ENCODE data around the gene LAMA3. TPM values are rescaled to one million over a fixed set of nuclear protein-coding genes. Genes with fewer than 3 reads are reported as not detected.

Gene LAMA3
- total RNA-seq, 2 donors from 2014 or later: 0.11 to 0.24 TPM

DNA sequence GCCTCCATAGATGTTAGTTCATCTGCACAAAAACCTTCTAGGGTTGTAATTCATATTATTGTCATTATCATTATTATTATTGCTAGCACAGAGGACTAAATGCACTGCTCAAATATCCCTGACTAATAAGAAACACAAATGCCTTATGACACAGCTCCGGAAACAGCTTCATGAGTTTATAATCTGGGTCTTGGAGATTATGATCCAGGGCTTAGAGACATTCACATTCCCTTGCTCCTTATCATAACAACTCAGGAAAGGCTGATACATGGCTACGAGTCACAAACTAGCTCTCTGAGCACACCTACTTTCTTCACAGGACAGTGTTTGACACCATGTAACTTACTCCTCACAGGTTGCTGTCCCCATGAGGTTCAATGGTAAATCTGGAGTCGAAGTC lies 223.1 kb downstream of the LAMA3 start:
- Mint-ChIP-seq H3K27ac (no peak overlapping the region), H3K4me3 (no peak overlapping the region), H3K9me3 (no peaks in the 10 kb centered on the region), H3K27me3 (no peaks in the 10 kb centered on the region), H3K4me1 (no peaks in the 10 kb centered on the region), H3K36me3 (ENCODE audit: low read depth) (no peaks in the 10 kb centered on the region)
- no peak for ATAC-seq (replicated peaks)

DNA sequence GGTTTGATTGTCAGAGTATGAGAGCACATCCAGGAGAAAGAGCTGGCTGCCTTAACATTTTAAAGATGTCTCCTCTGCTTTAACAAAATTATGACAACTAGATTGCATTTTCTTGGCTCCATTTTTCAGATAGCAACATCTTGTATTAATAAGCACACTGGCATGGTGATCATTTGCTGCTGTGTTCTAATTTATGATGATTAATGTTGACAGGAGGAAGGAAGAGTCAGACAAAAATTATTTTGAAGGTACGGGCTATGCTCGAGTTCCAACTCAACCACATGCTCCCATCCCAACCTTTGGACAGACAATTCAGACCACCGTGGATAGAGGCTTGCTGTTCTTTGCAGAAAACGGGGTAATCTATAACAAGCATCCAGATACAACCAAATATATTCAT lies 227.1 kb downstream of the LAMA3 start:
- Mint-ChIP-seq H3K4me3 (no peak overlapping the region), H3K27ac (no peak overlapping the region), H3K27me3 (no peaks in the 10 kb centered on the region), H3K9me3 (no peaks in the 10 kb centered on the region), H3K4me1 (peaks cover 13% of the 10 kb centered on the region), H3K36me3 (ENCODE audit: low read depth) (no peaks in the 10 kb centered on the region)
- no peak for ATAC-seq (replicated peaks)

DNA sequence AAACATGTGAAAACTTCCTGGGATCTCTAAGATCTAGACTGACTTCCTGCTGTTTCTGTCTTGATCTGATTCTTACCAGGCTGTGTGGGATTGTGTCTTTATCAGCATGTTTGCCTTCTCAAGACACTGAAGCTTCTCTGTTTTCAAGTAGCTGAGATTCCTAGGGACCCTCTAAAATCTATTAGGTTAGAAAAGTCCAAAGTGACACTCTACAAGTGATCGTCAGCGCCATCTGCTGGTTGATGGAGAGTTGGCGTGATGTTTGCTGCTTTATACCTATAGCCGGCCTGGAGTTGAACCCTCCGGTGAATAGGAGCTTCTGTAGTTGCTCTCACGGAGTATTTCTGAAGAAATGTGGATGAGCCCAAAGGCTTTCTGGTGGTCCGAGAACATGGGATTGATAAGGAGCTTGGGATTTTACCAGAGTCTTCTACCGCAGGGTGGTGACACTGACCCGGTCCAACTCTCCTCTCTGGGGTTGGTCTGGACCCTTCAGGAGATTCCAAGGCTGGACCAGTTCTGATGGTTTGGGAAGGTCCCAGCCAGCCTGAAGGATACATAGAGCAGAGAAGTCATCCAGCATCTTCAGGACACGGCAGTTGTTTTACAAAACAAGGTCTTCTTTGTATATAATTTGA lies 229.3 kb downstream of the LAMA3 start:
- H3K27ac Mint-ChIP-seq: no peak overlapping the region
- no peaks in the 10 kb centered on the region for H3K27me3 Mint-ChIP-seq
- peaks cover 22% of the 10 kb centered on the region for H3K4me1 Mint-ChIP-seq
- H3K9me3 Mint-ChIP-seq: no peaks in the 10 kb centered on the region
- no peaks in the 10 kb centered on the region for H3K36me3 Mint-ChIP-seq (ENCODE audit: low read depth)
- H3K4me3 Mint-ChIP-seq: no peak overlapping the region
- peak; percentile 73 for ATAC-seq (replicated peaks)

DNA sequence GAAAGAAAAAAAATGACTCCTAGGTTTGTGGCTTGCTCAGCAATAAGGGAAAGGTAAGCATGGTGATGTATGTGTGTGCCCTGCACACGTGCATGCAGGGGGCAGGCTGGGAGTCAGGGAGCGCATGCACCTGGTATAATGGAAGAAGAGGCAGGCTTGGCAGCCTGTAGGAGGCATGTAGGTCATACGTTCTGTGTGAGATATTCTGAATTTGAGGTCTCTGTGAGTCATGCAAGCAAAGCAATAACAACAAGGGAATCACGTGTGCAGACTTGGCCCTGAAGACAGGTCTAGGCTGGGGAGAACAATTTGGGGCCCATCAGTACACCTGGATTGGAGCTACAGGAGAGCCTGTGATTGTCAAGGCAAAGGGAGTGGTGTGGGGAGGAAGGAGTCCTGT lies 230.8 kb downstream of the LAMA3 start:
- Mint-ChIP-seq H3K27me3 (no peaks in the 10 kb centered on the region), H3K9me3 (no peaks in the 10 kb centered on the region), H3K4me1 (peaks cover 22% of the 10 kb centered on the region), H3K36me3 (ENCODE audit: low read depth) (no peaks in the 10 kb centered on the region), H3K27ac (no peak overlapping the region), H3K4me3 (no peak overlapping the region)
- ATAC-seq (replicated peaks): peak; percentile 86

DNA sequence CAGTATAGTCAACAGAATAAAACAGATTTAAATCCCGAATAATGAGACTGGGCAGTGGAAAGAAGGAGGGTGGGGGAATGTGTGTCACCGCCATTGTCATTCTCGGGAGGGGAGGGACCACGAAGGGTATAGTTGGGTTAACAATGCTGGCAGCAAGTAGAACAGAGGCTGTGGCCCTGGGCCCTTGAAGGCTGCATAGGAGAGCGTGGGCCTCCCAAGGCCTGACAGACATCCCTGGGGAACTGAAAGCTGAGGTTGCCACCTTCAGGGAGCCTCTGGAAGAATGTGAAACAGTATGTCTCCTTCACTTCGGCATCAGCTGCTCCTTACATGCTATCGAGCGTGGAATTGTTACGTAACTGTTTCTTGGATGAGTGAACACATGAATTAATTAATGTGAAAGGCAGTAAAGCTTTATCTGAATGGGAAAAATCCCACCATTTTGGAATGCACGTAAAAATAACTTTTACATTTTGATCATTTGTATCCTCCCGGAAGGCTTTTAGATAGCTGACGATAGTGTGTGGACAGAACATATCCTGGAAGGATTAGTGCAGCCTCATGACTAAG lies 232.5 kb downstream of the LAMA3 start:
- Mint-ChIP-seq H3K27ac (no peak overlapping the region), H3K9me3 (no peaks in the 10 kb centered on the region), H3K36me3 (ENCODE audit: low read depth) (no peaks in the 10 kb centered on the region), H3K4me3 (no peak overlapping the region), H3K27me3 (no peaks in the 10 kb centered on the region), H3K4me1 (peaks cover 22% of the 10 kb centered on the region)
- no peak for ATAC-seq (replicated peaks)

DNA sequence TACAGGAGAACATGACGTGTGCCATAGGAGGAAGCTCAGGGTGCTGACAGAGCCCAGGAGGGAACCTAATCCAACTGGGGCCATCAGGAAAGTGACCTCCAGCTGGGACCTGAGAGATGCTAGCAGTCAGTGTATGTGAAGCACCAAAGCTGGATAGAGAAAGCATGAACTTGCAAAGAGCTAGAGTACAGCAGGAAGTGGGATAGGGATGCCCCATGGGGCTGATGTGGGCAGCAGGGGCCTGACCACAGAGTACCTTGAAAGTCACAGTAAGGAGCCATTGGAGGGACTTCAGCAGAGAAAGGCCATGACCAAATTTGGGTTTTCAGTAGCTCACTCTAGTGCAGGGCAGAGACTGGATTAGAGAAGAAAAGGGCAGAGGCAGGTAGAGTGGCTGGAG lies 233.7 kb downstream of the LAMA3 start:
- Mint-ChIP-seq H3K9me3 (no peaks in the 10 kb centered on the region), H3K36me3 (ENCODE audit: low read depth) (no peaks in the 10 kb centered on the region), H3K4me3 (no peak overlapping the region), H3K27ac (no peak overlapping the region), H3K27me3 (no peaks in the 10 kb centered on the region), H3K4me1 (peaks cover 22% of the 10 kb centered on the region)
- ATAC-seq (replicated peaks): peak; percentile 56

DNA sequence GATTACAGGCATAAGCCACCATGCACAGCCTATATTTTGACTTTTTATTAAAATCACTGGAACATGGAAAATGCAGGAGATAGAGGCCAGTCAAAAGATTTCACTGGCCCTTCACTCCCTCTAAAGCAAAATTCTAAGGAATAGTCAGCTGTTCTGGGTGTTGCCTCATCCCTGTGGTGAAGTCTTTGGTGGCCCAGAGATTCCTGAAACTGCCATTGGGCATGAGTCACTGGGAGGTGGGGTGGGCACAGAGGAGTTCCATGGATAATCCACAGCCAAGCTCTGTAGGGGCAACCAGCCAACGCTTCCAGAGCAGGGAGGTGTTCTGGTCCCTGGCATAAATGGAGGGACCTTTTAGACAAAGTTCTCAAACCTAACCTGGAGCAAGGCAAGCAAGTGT lies 235.6 kb downstream of the LAMA3 start:
- no peak overlapping the region for H3K4me3 Mint-ChIP-seq

DNA sequence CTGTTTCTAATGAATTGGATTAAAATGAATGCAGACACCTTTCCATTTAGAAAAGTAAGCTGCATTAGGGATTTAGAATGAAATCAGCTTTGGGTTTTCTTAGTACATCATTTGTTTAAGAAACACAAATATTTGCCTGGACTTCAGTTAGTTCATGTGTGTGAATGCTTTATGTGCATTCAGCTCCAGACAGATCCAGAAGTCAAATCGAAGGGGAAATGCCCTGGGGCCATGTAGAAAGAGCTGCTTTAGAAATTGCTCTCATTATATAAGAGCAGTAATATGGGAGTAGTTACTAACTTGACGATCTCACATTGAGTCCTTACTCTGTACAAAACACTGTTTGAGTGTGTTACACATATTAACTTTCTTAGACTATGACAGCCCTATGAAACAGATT lies 237.3 kb downstream of the LAMA3 start:
- Mint-ChIP-seq H3K9me3 (no peaks in the 10 kb centered on the region), H3K4me1 (peaks cover 19% of the 10 kb centered on the region), H3K27ac (no peak overlapping the region), H3K4me3 (no peak overlapping the region), H3K36me3 (ENCODE audit: low read depth) (no peaks in the 10 kb centered on the region), H3K27me3 (no peaks in the 10 kb centered on the region)
- no peak for ATAC-seq (replicated peaks)

More for the DNA sequence above, 235.6 kb downstream of the LAMA3 start:
- Mint-ChIP-seq H3K36me3 (ENCODE audit: low read depth) (no peaks in the 10 kb centered on the region), H3K27me3 (no peaks in the 10 kb centered on the region), H3K9me3 (no peaks in the 10 kb centered on the region), H3K27ac (no peak overlapping the region), H3K4me1 (peaks cover 21% of the 10 kb centered on the region)
- ATAC-seq (replicated peaks): no peak

DNA sequence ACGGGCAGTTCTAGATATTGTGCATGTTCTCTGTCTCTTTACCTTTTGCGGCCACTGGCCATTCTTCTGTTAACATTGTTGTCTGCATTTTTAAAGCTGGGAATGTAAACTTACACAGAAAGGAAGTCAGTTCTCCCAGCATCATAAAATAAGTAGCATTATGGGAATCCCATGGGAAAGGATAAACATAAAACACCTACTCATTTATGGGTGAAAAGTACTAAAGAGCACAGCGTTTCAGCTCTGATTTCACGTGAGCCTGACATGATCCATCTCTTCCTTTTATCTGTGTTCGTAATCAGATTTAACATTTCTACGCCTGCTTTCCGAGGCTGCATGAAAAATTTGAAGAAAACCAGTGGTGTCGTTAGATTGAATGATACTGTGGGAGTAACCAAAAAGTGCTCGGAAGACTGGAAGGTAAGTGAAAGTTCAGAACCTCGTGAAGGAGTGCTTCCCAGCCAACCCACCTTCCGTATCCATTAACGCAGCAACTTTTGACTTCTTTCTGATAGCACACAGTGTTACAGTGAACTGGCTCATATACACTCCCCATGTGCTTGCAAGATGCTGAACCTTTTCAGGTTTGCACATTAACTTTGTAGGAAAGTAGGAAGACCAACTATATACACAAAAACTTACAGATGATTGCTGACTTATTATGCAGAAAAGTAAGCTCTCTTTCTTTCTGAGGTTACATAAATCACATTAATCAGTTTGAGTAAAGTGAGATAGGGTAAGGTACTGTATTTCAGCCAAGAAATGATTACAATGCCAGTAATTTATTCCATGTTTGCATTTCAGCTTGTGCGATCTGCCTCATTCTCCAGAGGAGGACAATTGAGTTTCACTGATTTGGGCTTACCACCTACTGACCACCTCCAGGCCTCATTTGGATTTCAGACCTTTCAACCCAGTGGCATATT lies 238.8 kb downstream of the LAMA3 start:
- no peak overlapping the region for H3K27ac Mint-ChIP-seq
- H3K27me3 Mint-ChIP-seq: no peaks in the 10 kb centered on the region
- no peak overlapping the region for H3K4me3 Mint-ChIP-seq
- no peak for ATAC-seq (replicated peaks)
- no peaks in the 10 kb centered on the region for H3K9me3 Mint-ChIP-seq
- no peaks in the 10 kb centered on the region for H3K36me3 Mint-ChIP-seq (ENCODE audit: low read depth)
- H3K4me1 Mint-ChIP-seq: peaks cover 13% of the 10 kb centered on the region

DNA sequence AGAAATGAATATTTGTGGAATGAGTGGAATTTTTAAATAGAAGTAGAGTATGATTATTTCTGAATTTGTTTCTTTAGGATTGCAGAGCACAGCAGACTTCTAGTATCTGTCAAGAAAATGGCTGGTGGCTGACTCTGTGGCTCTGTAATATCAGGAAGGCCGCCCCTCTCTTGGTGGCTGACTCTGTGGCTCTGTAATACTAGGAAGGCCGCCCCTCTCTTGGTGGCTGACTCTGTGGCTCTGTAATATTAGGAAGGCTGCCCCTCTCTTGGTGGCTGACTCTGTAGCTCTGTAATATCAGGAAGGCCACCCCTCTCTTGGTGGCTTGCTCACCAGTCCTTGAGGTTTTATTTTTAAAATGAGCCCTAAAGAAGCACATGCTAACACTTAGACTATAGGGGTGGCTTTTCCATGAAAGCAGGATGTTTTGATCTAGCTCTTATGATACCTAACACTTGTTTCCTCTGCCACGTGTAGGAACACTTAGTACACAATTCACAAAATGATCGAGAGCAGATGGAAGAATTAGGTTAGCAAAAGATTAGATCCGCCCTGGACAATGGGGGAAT lies 240.2 kb downstream of the LAMA3 start:
- Mint-ChIP-seq H3K4me1 (peaks cover 14% of the 10 kb centered on the region), H3K36me3 (ENCODE audit: low read depth) (no peaks in the 10 kb centered on the region), H3K9me3 (no peaks in the 10 kb centered on the region), H3K27me3 (no peaks in the 10 kb centered on the region), H3K4me3 (peak overlapping the region; percentile 46), H3K27ac (peak overlapping the region; percentile 70)
- ATAC-seq (replicated peaks): peak; percentile 86

DNA sequence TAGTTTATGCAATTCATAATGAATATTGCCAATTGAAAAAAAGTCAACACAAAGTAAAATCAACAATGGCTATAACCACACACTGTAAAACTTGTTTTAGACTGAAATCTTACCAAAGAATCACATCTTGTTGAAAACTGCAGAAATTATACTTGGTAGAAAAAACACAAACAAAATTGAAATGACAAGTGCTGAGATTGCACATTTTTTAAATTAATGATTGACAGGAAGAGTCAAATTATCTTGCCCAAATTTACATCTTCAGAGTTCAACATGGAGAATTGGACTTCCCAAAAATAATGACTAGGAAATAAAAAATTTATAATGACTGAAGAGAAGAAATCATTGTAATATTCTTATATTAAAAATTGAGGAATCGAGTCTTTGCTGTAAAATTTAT lies 240.7 kb downstream of the LAMA3 start:
- Mint-ChIP-seq H3K4me1 (peaks cover 14% of the 10 kb centered on the region), H3K4me3 (peak overlapping the region; percentile 46), H3K36me3 (ENCODE audit: low read depth) (no peaks in the 10 kb centered on the region), H3K27me3 (no peaks in the 10 kb centered on the region), H3K9me3 (no peaks in the 10 kb centered on the region), H3K27ac (peak overlapping the region; percentile 70)
- ATAC-seq (replicated peaks): no peak

DNA sequence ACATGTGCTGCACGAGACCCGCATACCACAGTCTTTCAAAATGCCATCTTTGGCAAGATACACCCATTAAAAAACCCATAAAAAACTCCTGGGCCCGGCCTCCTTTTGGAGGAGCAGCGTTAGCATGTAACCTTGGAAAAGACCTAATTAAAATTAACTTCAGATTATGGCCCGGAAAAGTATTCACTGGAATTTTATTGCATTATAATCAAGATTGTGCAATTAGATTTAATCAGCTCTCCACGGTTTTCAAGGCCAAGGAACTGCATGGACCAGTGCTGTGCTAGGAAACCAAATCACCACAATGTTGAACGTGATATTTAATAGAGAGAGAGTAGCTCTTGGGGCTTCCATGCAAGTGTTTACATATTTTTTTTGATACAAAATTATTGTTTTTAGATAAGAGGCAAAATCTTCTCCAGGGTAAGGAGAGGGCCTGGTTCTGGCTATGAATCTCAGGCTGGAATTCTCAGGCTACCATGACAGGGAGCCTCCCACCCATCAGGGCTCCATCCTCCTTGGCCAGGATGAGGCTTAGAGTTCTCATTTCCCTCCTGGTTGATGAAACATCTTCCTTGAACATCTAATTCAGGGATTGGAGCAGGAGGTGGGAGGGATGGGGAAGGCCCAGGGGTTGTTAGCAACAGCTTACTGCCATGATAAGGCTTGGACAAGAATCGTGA lies 243.3 kb downstream of the LAMA3 start:
- Mint-ChIP-seq H3K36me3 (ENCODE audit: low read depth) (no peaks in the 10 kb centered on the region), H3K4me3 (no peak overlapping the region), H3K27me3 (no peaks in the 10 kb centered on the region), H3K9me3 (no peaks in the 10 kb centered on the region), H3K4me1 (peaks cover 25% of the 10 kb centered on the region), H3K27ac (no peak overlapping the region)
- ATAC-seq (replicated peaks): no peak

DNA sequence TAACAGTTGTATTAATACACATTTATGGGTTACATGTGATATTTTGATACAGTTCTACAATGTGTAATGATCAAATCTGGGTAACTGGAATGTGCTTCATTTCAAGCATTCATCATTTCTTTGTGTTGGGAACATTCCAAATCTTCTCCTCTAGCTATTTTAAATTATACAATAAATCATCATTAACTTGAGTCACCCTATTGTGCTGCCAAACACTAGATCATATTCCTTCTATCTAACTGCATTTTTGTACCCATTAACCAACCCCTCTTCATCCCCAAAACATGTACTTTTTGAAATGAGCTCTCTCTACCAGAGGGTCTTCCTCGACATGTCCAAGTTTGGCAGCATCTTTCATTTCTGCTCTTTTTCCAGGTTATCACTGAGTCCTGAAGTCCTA lies 244.2 kb downstream of the LAMA3 start:
- Mint-ChIP-seq H3K4me3 (no peak overlapping the region), H3K4me1 (peaks cover 29% of the 10 kb centered on the region), H3K36me3 (ENCODE audit: low read depth) (no peaks in the 10 kb centered on the region), H3K27me3 (no peaks in the 10 kb centered on the region), H3K27ac (no peak overlapping the region), H3K9me3 (no peaks in the 10 kb centered on the region)
- no peak for ATAC-seq (replicated peaks)

DNA sequence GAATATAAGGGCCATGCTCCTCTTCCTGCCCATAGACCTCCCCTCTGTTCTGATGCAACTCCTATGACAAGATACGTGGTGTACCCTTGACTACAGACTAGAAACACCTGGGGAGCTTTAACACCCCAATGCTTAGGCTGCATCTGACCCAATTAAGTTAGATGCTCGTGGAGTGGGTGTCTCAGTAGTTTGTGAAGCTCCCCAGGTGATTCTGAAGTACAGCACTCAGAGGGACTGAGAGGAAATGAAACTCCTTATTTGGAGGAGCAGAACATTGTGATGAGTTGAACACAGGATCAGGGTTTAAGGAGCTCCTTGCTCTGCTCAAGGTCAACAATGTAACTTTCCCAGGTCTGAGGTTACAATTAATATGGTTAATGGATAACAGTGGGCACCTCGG lies 245.0 kb downstream of the LAMA3 start:
- H3K36me3 Mint-ChIP-seq (ENCODE audit: low read depth): no peaks in the 10 kb centered on the region
- H3K4me1 Mint-ChIP-seq: peaks cover 35% of the 10 kb centered on the region
- ATAC-seq (replicated peaks): no peak
- H3K27me3 Mint-ChIP-seq: no peaks in the 10 kb centered on the region
- no peaks in the 10 kb centered on the region for H3K9me3 Mint-ChIP-seq
- no peak overlapping the region for H3K27ac Mint-ChIP-seq
- H3K4me3 Mint-ChIP-seq: no peak overlapping the region

Measured in activated T-helper 17 cell treated with anti-CD3 and anti-CD28 coated beads, Interleukin-2, amount 50 U/mL, for 72 hours (primary cell).